COLO668 (cell line): ENCODE data around the gene ALPG.

ENCODE experiments used
- DNase-seq: peaks from one replicate; lab custom pipeline; 2025; ENCODE audit not compliant: unreplicated experiment; lab: John Stamatoyannopoulos, UW

The ALPG gene

GRCh38 chr2:232456296-232457120 lies 49.9 kb downstream of the ALPG start:
- DNase-seq = no peak

- DNase-seq = no peak
Measured at GRCh38 chr2:232457121-232458011, 50.7 kb downstream of the ALPG start.

GRCh38 chr2:232458051-232458660 lies 51.5 kb downstream of the ALPG start:
- DNase-seq = no peak

- no peak for DNase-seq
Measured at GRCh38 chr2:232458661-232459418, 52.2 kb downstream of the ALPG start.

GRCh38 chr2:232459419-232460035 lies 52.9 kb downstream of the ALPG start:
- DNase-seq = no peak

- no peak for DNase-seq
Measured at GRCh38 chr2:232460171-232460570, 53.5 kb downstream of the ALPG start.
